ENCODE measurements around the gene ARL4C. TPM values are rescaled to one million over a fixed set of nuclear protein-coding genes. Genes with fewer than 3 reads are reported as not detected.

ARL4C gene
- 43.0 and 43.5 TPM in 2 replicates for total RNA-seq (2014; rRNA removed; shearing (Covaris generic))

GRCh38 chr2:234496835-234497593 lies at the start of gene ARL4C:
TSS of gene ARL4C (minus strand) at chr2:234497081. CDS start at chr2:234496586, 495 bp downstream.
- DNase-seq (ENCODE audit: low read depth) = peak; percentile 82

- DNase-seq (ENCODE audit: low read depth) = peak; percentile 80
Observed at GRCh38 chr2:234544659-234545611, 48.1 kb upstream of the ARL4C start.

GRCh38 chr2:234542742-234543141 lies 45.9 kb upstream of the ARL4C start:
- no peak for DNase-seq (ENCODE audit: low read depth)

- no peak for DNase-seq (ENCODE audit: low read depth)
Observed at GRCh38 chr2:234537929-234538328, 41.0 kb upstream of the ARL4C start.

- DNase-seq (ENCODE audit: low read depth) = no peak
Observed at GRCh38 chr2:234536178-234536965, 39.5 kb upstream of the ARL4C start.

GRCh38 chr2:234535464-234535863 lies 38.6 kb upstream of the ARL4C start:
- no peak for DNase-seq (ENCODE audit: low read depth)

- no peak for DNase-seq (ENCODE audit: low read depth)
Observed at GRCh38 chr2:234534515-234534914, 37.6 kb upstream of the ARL4C start.

- DNase-seq (ENCODE audit: low read depth) = no peak
Observed at GRCh38 chr2:234533626-234534025, 36.7 kb upstream of the ARL4C start.

- DNase-seq (ENCODE audit: low read depth) = no peak
Observed at GRCh38 chr2:234528410-234529148, 31.7 kb upstream of the ARL4C start.

- DNase-seq (ENCODE audit: low read depth) = no peak
Observed at GRCh38 chr2:234526711-234527110, 29.8 kb upstream of the ARL4C start.

GRCh38 chr2:234521536-234521935 lies 24.7 kb upstream of the ARL4C start:
- no peak for DNase-seq (ENCODE audit: low read depth)

- DNase-seq (ENCODE audit: low read depth) = no peak
Observed at GRCh38 chr2:234518986-234519642, 22.2 kb upstream of the ARL4C start.

- no peak for DNase-seq (ENCODE audit: low read depth)
Observed at GRCh38 chr2:234517971-234518370, 21.1 kb upstream of the ARL4C start.

GRCh38 chr2:234514873-234515638 lies 18.2 kb upstream of the ARL4C start:
- peak; percentile 60 for DNase-seq (ENCODE audit: low read depth)

- no peak for DNase-seq (ENCODE audit: low read depth)
Observed at GRCh38 chr2:234514099-234514498, 17.2 kb upstream of the ARL4C start.

GRCh38 chr2:234512884-234513669 lies 16.2 kb upstream of the ARL4C start:
- peak; percentile 82 for DNase-seq (ENCODE audit: low read depth)

GRCh38 chr2:234502919-234503285 lies 6.0 kb upstream of the ARL4C start:
- no peak for DNase-seq (ENCODE audit: low read depth)

- peak; percentile 97 for DNase-seq (ENCODE audit: low read depth)
Observed at GRCh38 chr2:234502285-234502918, 5.5 kb upstream of the ARL4C start.
